Bronchus fibroblast of lung (primary cell): ENCODE data around the gene ZGRF1. TPM values are rescaled to one million over a fixed set of nuclear protein-coding genes. Genes with fewer than 3 reads are reported as not detected.

Experiments used
- total RNA-seq: library from RNA; depleted of rRNA; stranded (reverse); fragments of >200 nt; gene quantifications from 2 replicates; pipeline ENCODE4 v1.2.3, GENCODE V29; 2015

The ZGRF1 gene
- 5.5 and 7.7 TPM in 2 replicates for total RNA-seq

GRCh38 chr4:112636688-112637551 is at the start of gene ZGRF1, which contains the start of gene LARP7:
Gene ZGRF1 (minus strand): TSS chr4:112636909. CDS start chr4:112633176, 3,733 bp downstream.
Gene LARP7 (plus strand): TSS chr4:112637143. CDS start chr4:112644670, 7,527 bp downstream.

GRCh38 chr4:112516066-112516470 is 120.6 kb downstream of the ZGRF1 start, which contains the start of gene NEUROG2:
Gene NEUROG2 (minus strand): TSS chr4:112516180. CDS start chr4:112515475, 705 bp downstream.

Other genes starting within 250 kb of the ZGRF1 start
- not detected in 2 replicates for gene NEUROG2, start 120.7 kb downstream of the ZGRF1 start, total RNA-seq
- gene LARP7, start 234 bp upstream of the ZGRF1 start, total RNA-seq = 13.8 and 27.1 TPM in 2 replicates